SK-N-SH treated with all-trans-retinoic acid at 6 μM for 48 hours (cell line): ENCODE data around the gene SLC8B1.

Experiments
- CREB5 ChIP-seq: fragments of 250-450 bp; sonication (Bioruptor Pico); IDR thresholded peaks from 2 replicates; pipeline ENCODE4 v1.5.1; 2020; ENCODE audit warnings: low read depth, mild to moderate bottlenecking, moderate library complexity
- ISL1 ChIP-seq: fragments of 250-450 bp; sonication (Bioruptor Pico); IDR thresholded peaks from 2 replicates; pipeline ENCODE4 v2.1.2; 2022; ENCODE audit warnings: mild to moderate bottlenecking, moderate library complexity
- SNAI2 ChIP-seq: fragments of 250-450 bp; sonication (Bioruptor Pico); IDR thresholded peaks from 2 replicates; pipeline ENCODE4 v1.5.0; 2020; ENCODE audit warnings: mild to moderate bottlenecking, moderate library complexity
- ZC3H10 ChIP-seq: fragments of 250-450 bp; sonication (Bioruptor Pico); IDR thresholded peaks from 2 replicates; pipeline ENCODE4 v1.5.1; 2021; ENCODE audit warnings: mild to moderate bottlenecking, moderate library complexity
- ZFP3 ChIP-seq: fragments of 250-450 bp; sonication (Bioruptor Pico); IDR thresholded peaks from 2 replicates; pipeline ENCODE4 v1.5.0; 2020; ENCODE audit warnings: mild to moderate bottlenecking, moderate library complexity

- TF ChIP-seq CREB5 (CRISPR knock-in tag), result no peak
- TF ChIP-seq ZFP3 (CRISPR knock-in tag), result no peak
- no peak for TF ChIP-seq ISL1 (CRISPR knock-in tag)
- TF ChIP-seq SNAI2 (CRISPR knock-in tag), result no peak
- TF ChIP-seq ZC3H10 (CRISPR knock-in tag), result no peak
These were observed 5.2 kb upstream of the SLC8B1 start for GRCh38 chr12:113340061-113340460.
